Measurements from ENCODE around the gene MYORG. TPM values are rescaled to one million over a fixed set of nuclear protein-coding genes. Genes with fewer than 3 reads are reported as not detected.

MYORG gene
- total and polyA plus RNA-seq, 9 of the 15 experiments (the other 6 are each of a cell fraction or from before 2014, with no cell fraction given): 0.06 to 0.82 (median 0.18) TPM

GRCh38 chr9:34322899-34323591 is 53.7 kb downstream of the MYORG start:
- peaks cover 2% of the 10 kb centered on the region; the same call in 1 of the 3 replicates for H3K36me3 ChIP-seq (ENCODE audit: control insufficient read depth, insufficient read depth, low read length)
- ChIA-PET CTCF (ENCODE audit: low intra/inter-chr PET ratio) (no interaction called here), POLR2A (no interaction called here)
- in situ Hi-C loops (cut with MboI): no loop called here
- no TSS peak for BruUV-seq (replicated peaks)
- no peak overlapping the region for H2AFZ ChIP-seq (ENCODE audit: low read depth, low read length)
- FAIRE-seq (no peak), DNase-seq (ENCODE audit: extremely low read depth in 1 of 4, low spot score in 3 of 4) (no peak), ATAC-seq (no peak)
- TF ChIP-seq ZNF785 (CRISPR knock-in tag; IDR thresholded peaks at IDR 0.05) (no peak), CHD2 (IDR thresholded peaks at IDR 0.05; ENCODE audit: low read depth, low read length) (no peak), PTBP1 (IDR thresholded peaks at IDR 0.05; ENCODE audit: low read depth, low read length) (no peak), ZNF668 (CRISPR knock-in tag; IDR thresholded peaks at IDR 0.05) (no peak), ZNF197 (CRISPR knock-in tag; IDR thresholded peaks at IDR 0.05; ENCODE audit: low read depth) (no peak), YBX1 (IDR thresholded peaks at IDR 0.05) (no peak), RBM15 (IDR thresholded peaks at IDR 0.05; ENCODE audit: insufficient read depth, low read length) (no peak), FOXJ3 (CRISPR knock-in tag; IDR thresholded peaks at IDR 0.05) (no peak), ZBTB8A (IDR thresholded peaks at IDR 0.05; ENCODE audit: partially characterized antibody) (no peak)
- TF ChIP-seq, protein P1, sequence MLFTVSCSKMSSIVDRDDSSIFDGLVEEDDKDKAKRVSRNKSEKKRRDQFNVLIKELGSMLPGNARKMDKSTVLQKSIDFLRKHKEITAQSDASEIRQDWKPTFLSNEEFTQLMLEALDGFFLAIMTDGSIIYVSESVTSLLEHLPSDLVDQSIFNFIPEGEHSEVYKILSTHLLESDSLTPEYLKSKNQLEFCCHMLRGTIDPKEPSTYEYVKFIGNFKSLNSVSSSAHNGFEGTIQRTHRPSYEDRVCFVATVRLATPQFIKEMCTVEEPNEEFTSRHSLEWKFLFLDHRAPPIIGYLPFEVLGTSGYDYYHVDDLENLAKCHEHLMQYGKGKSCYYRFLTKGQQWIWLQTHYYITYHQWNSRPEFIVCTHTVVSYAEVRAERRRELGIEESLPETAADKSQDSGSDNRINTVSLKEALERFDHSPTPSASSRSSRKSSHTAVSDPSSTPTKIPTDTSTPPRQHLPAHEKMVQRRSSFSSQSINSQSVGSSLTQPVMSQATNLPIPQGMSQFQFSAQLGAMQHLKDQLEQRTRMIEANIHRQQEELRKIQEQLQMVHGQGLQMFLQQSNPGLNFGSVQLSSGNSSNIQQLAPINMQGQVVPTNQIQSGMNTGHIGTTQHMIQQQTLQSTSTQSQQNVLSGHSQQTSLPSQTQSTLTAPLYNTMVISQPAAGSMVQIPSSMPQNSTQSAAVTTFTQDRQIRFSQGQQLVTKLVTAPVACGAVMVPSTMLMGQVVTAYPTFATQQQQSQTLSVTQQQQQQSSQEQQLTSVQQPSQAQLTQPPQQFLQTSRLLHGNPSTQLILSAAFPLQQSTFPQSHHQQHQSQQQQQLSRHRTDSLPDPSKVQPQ (CRISPR knock-in tag; IDR thresholded peaks at IDR 0.05; ENCODE audit: borderline replicate concordance): no peak
- no peak overlapping the region for H3K4me3 ChIP-seq
- intact Hi-C loops (cut with micrococcal nuclease): no loop called here
- H3K9ac ChIP-seq (ENCODE audit: insufficient read depth in 1 of 2, low read depth in 2 of 2, low read length in 2 of 2): no peak overlapping the region
- H3K27ac ChIP-seq (ENCODE audit: extremely low read depth, low read depth, low read length): no peak overlapping the region
- 33% methylated on average over 2 of the region's 2 CpGs for WGBS (ENCODE audit: insufficient coverage, low coverage, missing lambda C conversion rate)
- no peaks in the 10 kb centered on the region for H3K27me3 ChIP-seq (ENCODE audit: control insufficient read depth in 2 of 2, insufficient read depth in 2 of 2, low read length in 2 of 2)
- peaks cover 55% of the 10 kb centered on the region for H3K79me2 ChIP-seq (ENCODE audit: control insufficient read depth, insufficient read depth, low read length)
- no peaks in the 10 kb centered on the region for H3K9me1 ChIP-seq (ENCODE audit: control insufficient read depth, insufficient read depth, low read length)
- H3K4me1 ChIP-seq (replicated peaks in 1 of 2; ENCODE audit: control insufficient read depth in 2 of 2, insufficient read depth in 2 of 2, low read length in 2 of 2): peaks cover 4 to 8% of the 10 kb centered on the region in 2 experiments; a peak in 4 of 5 replicates
- no peaks in the 10 kb centered on the region for H4K20me1 ChIP-seq (replicated peaks; ENCODE audit: control insufficient read depth, insufficient read depth, low read length)
- H3K4me2 ChIP-seq (ENCODE audit: insufficient read depth, low read length): no peak overlapping the region
- no peaks in the 10 kb centered on the region for H3K9me3 ChIP-seq (replicated peaks; ENCODE audit: control insufficient read depth, insufficient read depth, low read depth, low read length)

Measured in K562 (cell line).